Endothelial cell of umbilical vein (primary cell): Measurements from ENCODE around the gene POLR2L. TPM values are rescaled to one million over a fixed set of nuclear protein-coding genes. Genes with fewer than 3 reads are reported as not detected.

ENCODE experiments used
- BruUV-seq: library from RNA; stranded (reverse); fragments of 400-500 nt; replicated peaks from 2 replicates; lab custom pipeline; 2021; lab: Mats Ljungman, UMichigan
- CTCF ChIA-PET: fragments of 300-600, 350-600 bp; sonication (Branson Sonifier 250); formaldehyde crosslinking; loops from one replicate; lab custom pipeline; 2021; ENCODE audit warnings: antibody characterized with exemption, inconsistent platforms; lab: Charles Lee
- POLR2A ChIA-PET: fragments of 300-600, 350-600 bp; sonication (Branson Sonifier 250); formaldehyde crosslinking; loops from one replicate; lab custom pipeline; 2021; ENCODE audit warnings: antibody characterized with exemption, inconsistent platforms; lab: Charles Lee
- DNase-seq: peaks from one replicate; pipeline ENCODE4 v3.0.0-alpha.2; 2011; ENCODE audit warnings: low read depth, low spot score
- FAIRE-seq: peaks from 2 replicates; lab custom pipeline; 2011; peaks lifted over from hg19 to GRCh38; lab: Jason Lieb, UNC
- H2AFZ ChIP-seq: 2 replicates; pipeline ENCODE4 v1.6.0; 2012; ENCODE audit warnings: low read depth, low read length, control low read depth, inconsistent platforms
- H3K27ac ChIP-seq: 2 replicates; pipeline ENCODE4 v1.5.1; 2011; ENCODE audit warnings: low read depth, mild to moderate bottlenecking, control low read depth, low read length, moderate library complexity; ENCODE audit not compliant: insufficient read depth
- H3K27me3 ChIP-seq, 2 experiments: 2 replicates each; pipeline versions ENCODE4 v1.6.0 to v1.6.1; 2011; ENCODE audit warnings: low read length in 2 of 2, mixed read lengths in 1 of 2; ENCODE audit not compliant: control insufficient read depth in 2 of 2, insufficient read depth in 2 of 2
- H3K36me3 ChIP-seq, 2 experiments: 2 replicates in 1 of 2; 3 replicates in 1 of 2; pipeline ENCODE4 v1.5.1; 2011; ENCODE audit warnings: low read length in 2 of 2, mild to moderate bottlenecking in 1 of 2, moderate library complexity in 1 of 2; ENCODE audit not compliant: control insufficient read depth in 2 of 2, insufficient read depth in 2 of 2; ENCODE audit errors: extremely low read depth in 1 of 2
- H3K4me1 ChIP-seq: 3 replicates; pipeline ENCODE4 v1.5.1; 2011; ENCODE audit warnings: mild to moderate bottlenecking, low read length; ENCODE audit not compliant: control insufficient read depth, insufficient read depth; ENCODE audit errors: extremely low read depth
- H3K4me2 ChIP-seq: 2 replicates; pipeline ENCODE4 v1.6.1; 2011; ENCODE audit warnings: low read length, control low read depth, mixed read lengths; ENCODE audit not compliant: insufficient read depth
- H3K4me3 ChIP-seq, 3 experiments: fragments of 200-600 bp in 1 of 3; sonication (generic), shearing (Covaris generic) in 1 of 3; replicated peaks in 1 of 3; 2 replicates each; pipeline ENCODE4 v1.5.1; 2011 to 2016; ENCODE audit warnings: control low read depth in 3 of 3, low read length in 3 of 3, mild to moderate bottlenecking in 2 of 3, inconsistent platforms in 1 of 3, low read depth in 1 of 3, moderate library complexity in 1 of 3; ENCODE audit not compliant: insufficient read depth in 1 of 3
- H3K79me2 ChIP-seq: 2 replicates; pipeline ENCODE4 v1.6.0; 2012; ENCODE audit warnings: low read length, inconsistent platforms; ENCODE audit not compliant: control insufficient read depth, insufficient read depth
- H3K9ac ChIP-seq: replicated peaks from 2 replicates; pipeline ENCODE3; 2011; ENCODE audit warnings: low read length, control low read depth; ENCODE audit not compliant: insufficient read depth; ENCODE audit errors: extremely low read depth
- H3K9me1 ChIP-seq: replicated peaks from 3 replicates; pipeline ENCODE4 v1.6.0; 2011; ENCODE audit warnings: mild to moderate bottlenecking, low read length; ENCODE audit not compliant: control insufficient read depth, insufficient read depth; ENCODE audit errors: extremely low read depth
- H3K9me3 ChIP-seq: replicated peaks from 2 replicates; pipeline ENCODE4 v1.5.1; 2012; ENCODE audit warnings: low read length, inconsistent platforms; ENCODE audit not compliant: control insufficient read depth, insufficient read depth
- H4K20me1 ChIP-seq: replicated peaks from 2 replicates; pipeline ENCODE3; 2011; ENCODE audit warnings: mild to moderate bottlenecking, low read length; ENCODE audit not compliant: control insufficient read depth, insufficient read depth; ENCODE audit errors: extremely low read depth
- CTCF ChIP-seq, 2 donors: IDR thresholded peaks; 1 replicate in 1 of 2; 2 replicates in 1 of 2; pipeline ENCODE4 v1.5.1; 2011; ENCODE audit warnings: low read length in 2 of 2, mild to moderate bottlenecking in 2 of 2, moderate library complexity in 2 of 2, control low read depth in 1 of 2, inconsistent platforms in 1 of 2, low read depth in 1 of 2; ENCODE audit not compliant: insufficient read depth in 1 of 2; ENCODE audit errors: extremely low read depth in 1 of 2
- EZH2 ChIP-seq: IDR thresholded peaks from 2 replicates; pipeline ENCODE4 v1.6.1; 2012; ENCODE audit warnings: borderline replicate concordance, low read depth, mild to moderate bottlenecking, moderate library complexity, low read length, inconsistent platforms; ENCODE audit not compliant: severe bottlenecking
- FOS ChIP-seq: IDR thresholded peaks from 2 replicates; pipeline ENCODE4 v1.6.1; 2011; ENCODE audit warnings: mild to moderate bottlenecking, low read length, moderate library complexity, borderline replicate concordance; ENCODE audit not compliant: insufficient read depth
- GATA2 ChIP-seq: IDR thresholded peaks from 2 replicates; pipeline ENCODE4 v1.7.0; 2011; ENCODE audit warnings: low read depth, mild to moderate bottlenecking, moderate library complexity, mixed read lengths, low read length; ENCODE audit not compliant: insufficient read length, insufficient read depth
- JUN ChIP-seq: IDR thresholded peaks from 2 replicates; pipeline ENCODE4 v1.6.1; 2011; ENCODE audit warnings: borderline replicate concordance, low read depth; ENCODE audit not compliant: insufficient read length, insufficient read depth
- MYC ChIP-seq: IDR thresholded peaks from one replicate; pipeline ENCODE4 v1.6.1; 2011; ENCODE audit warnings: mild to moderate bottlenecking, low read depth, low read length
- POLR2A ChIP-seq: IDR thresholded peaks from 2 replicates; pipeline ENCODE4 v1.6.1; 2012; ENCODE audit warnings: low read depth, mild to moderate bottlenecking, control low read depth, low read length
- POLR2AphosphoS5 ChIP-seq: IDR thresholded peaks from 2 replicates; pipeline ENCODE4 v1.6.1; 2012; ENCODE audit warnings: low read depth, mild to moderate bottlenecking, control low read depth, low read length, moderate library complexity; ENCODE audit not compliant: insufficient read depth
- dilution Hi-C: fragments of 300-500 bp; cut with MboI; formaldehyde crosslinking; loops from one replicate; pipeline ENCODE4 v1.15.0; 2019; ENCODE audit warnings: low sequenced_read_pairs; ENCODE audit not compliant: extremely low pct_ligation_motif_present
- intact Hi-C: fragments of 100-400 bp; cut with micrococcal nuclease; formaldehyde crosslinking; loops from one replicate; pipeline ENCODE4 v1.10.0; 2022
- polyA plus RNA-seq, 4 experiments: library from polyadenylated mRNA; depleted of rRNA in 3 of 4; stranded (reverse) in 3 of 4; unstranded in 1 of 4; fragments of >200 nt; gene quantifications; 2 replicates each; pipeline versions ENCODE4 v1.2.1 to v1.2.3, GENCODE V29; 2011 to 2012; ENCODE audit warnings: missing spikeins in 1 of 4
- total RNA-seq: library from RNA; stranded (reverse); gene quantifications from 2 replicates; pipeline ENCODE4 v1.2.3, GENCODE V29; 2021
- TF ChIP-seq, protein P1 (sequence below): IDR thresholded peaks from 2 replicates; pipeline ENCODE4 v1.6.1; 2011; ENCODE audit not compliant: insufficient read depth, insufficient read length

The POLR2L gene
- total and polyA plus RNA-seq, 2 donors (not counting 3 experiments of a cell fraction or from before 2014, with no cell fraction given), result 146 to 259 TPM

- no peaks in the 10 kb centered on the region for H3K4me1 ChIP-seq
- BruUV-seq, result no TSS peak
- H3K27ac ChIP-seq, result no peak overlapping the region
- H4K20me1 ChIP-seq, result no peaks in the 10 kb centered on the region
- ChIA-PET POLR2A (no interaction called here), CTCF (interaction anchor here (0.9 to 1.8 kb wide), 5 partner anchors 8 to 196 kb away, joined by 3 to 12 read pairs (median 4); no protein-coding TSS in a partner anchor)
- no peak overlapping the region for H3K9ac ChIP-seq
- TF ChIP-seq MYC (no peak), POLR2A (no peak), CTCF (IDR thresholded peaks at IDR 0.05; ENCODE audit: extremely low read depth in 1 of 2, insufficient read depth in 1 of 2, low read depth in 1 of 2, low read length in 2 of 2) (no peak), EZH2 (no peak), GATA2 (no peak), POLR2AphosphoS5 (no peak), JUN (no peak), FOS (no peak)
- TF ChIP-seq, protein P1, sequence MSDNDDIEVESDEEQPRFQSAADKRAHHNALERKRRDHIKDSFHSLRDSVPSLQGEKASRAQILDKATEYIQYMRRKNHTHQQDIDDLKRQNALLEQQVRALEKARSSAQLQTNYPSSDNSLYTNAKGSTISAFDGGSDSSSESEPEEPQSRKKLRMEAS, result no peak
- H3K9me1 ChIP-seq, result no peaks in the 10 kb centered on the region
- intact Hi-C loops, result no loop called here
- no peaks in the 10 kb centered on the region for H3K36me3 ChIP-seq
- H2AFZ ChIP-seq, result no peak overlapping the region
- FAIRE-seq, result no peak
- no peaks in the 10 kb centered on the region for H3K9me3 ChIP-seq
- H3K27me3 ChIP-seq, result no peaks in the 10 kb centered on the region
- no peak overlapping the region for H3K4me3 ChIP-seq
- dilution Hi-C loops, result no loop called here
- H3K4me2 ChIP-seq, result no peak overlapping the region
- DNase-seq, result no peak
- no peaks in the 10 kb centered on the region for H3K79me2 ChIP-seq
Observed at GRCh38 chr11:855796-856195, 13.5 kb upstream of the POLR2L start.
